ENCODE results near the gene FBXO7.
"Not testable (repeated sequence)": the region's sequence is repeated elsewhere in the genome, so short reads cannot be mapped to it uniquely, and the experiment has no call there.

FBXO7 gene

DNA sequence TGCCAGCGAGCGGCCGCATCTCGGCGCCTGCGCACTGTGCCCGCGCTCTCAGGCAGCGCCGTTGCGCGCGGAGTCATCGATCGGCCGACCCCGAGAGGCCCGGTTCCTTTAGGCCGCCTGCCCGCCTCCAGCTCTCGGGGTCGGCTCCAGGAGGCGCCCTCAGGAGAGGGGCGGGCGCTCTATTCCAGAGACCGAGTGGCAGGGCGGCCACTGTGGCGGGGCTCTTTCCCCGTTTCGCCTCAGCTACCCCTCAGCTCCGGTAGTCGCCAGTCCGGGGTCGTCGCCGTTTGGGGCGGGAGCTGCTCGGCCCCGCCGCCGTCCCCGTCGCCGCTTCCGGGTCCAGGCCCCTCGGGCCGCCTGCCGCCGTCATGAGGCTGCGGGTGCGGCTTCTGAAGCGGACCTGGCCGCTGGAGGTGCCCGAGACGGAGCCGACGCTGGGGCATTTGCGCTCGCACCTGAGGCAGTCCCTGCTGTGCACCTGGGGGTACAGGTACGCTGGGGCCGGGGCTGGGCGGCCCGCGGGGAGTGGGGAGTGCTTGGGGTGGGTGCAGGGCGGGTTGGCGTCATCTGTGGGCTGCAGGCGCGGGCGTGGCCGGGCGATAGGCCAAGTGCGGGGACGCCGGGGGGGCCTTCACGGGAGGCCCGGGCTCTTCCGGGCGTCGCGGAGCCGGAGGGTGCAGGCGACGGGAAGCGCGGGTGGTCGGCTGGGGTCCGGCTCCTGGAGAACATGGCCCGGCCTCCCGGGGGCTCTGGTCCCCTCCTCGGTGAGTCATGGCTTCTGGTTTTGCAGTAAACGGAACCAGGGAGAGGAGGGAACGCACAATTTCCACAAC lies at the start of gene FBXO7:
FBXO7 (plus strand) TSS at position 177 of the 833 bp plus-strand sequence; CDS start at position 369, 192 bp downstream.
- DNase-seq, result peak; percentile 55 to 79 (median 66)

DNA sequence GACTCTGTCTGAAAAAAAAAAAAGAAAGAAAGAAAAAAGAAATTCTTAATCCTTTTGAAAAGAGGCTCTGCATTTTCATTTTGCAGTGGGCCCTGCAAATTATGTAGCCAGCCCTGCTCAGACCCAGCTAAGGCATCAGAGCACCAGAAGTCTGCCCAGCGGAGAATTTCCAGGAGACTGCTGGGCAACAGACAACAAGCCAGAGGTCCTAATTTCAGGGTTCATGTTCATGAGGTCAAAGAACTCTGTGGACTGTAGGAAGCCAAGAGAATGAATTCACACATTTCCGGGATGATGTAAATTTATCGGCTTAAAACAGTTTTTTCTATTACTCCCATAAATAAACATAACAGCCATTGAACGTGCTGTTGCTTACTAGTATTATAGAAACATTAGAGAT lies 47.7 kb upstream of the FBXO7 start:
- no peak for DNase-seq

DNA sequence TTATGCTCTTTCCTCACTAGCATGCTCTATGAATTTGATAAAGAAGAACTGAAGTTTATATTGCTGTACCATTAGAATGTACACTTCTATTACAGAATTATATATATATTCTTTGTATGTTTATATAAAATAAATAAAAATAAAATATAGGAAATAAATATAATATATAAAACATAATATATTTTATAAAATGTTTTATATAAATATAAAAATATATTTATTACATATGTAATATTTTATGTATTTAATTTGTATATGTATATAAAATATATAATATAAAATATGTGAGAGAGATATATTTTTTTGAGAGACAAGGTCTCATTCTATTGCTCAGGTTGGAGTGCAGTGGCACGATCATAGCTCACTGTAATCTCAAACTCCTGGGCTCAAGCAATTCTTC lies 44.3 kb upstream of the FBXO7 start:
- DNase-seq, result no peak

DNA sequence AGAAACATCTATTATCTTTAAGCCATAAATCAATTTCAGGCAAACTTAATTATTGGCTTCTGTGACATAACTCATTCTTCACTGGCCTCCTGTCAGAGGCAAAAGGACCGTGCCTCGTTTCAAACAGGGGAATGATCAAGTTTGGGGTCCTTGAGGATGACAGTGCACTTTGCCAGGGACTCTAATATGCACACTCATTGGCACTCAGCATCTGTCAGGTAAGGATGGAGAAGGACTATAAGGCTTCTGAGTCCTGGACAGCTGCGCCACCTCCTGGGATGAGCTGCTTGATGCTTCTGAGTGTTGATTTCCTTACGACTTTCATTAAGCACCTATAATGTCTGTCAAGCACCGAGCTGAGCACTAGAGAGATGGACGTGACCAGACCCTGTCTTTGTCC lies 30.5 kb upstream of the FBXO7 start:
- DNase-seq, result no peak

DNA sequence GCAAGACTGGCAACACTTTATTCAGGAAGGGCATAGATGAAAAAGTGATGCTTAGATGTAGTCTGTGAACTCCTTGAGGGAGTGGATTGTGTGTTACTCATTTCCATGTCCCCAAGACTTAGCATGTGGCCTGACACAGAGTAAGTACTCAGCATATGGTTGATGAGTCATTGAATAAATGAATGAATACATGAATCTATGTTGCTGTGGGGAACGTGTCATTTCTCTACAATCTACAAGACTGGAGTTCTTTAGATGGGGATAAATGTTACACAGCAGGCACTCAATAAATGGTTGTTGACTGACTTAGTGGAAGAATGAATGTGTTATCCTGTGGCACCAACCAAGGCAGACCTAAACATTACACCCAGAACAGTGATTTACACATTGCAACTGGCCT lies 28.3 kb upstream of the FBXO7 start:
- no peak for DNase-seq

DNA sequence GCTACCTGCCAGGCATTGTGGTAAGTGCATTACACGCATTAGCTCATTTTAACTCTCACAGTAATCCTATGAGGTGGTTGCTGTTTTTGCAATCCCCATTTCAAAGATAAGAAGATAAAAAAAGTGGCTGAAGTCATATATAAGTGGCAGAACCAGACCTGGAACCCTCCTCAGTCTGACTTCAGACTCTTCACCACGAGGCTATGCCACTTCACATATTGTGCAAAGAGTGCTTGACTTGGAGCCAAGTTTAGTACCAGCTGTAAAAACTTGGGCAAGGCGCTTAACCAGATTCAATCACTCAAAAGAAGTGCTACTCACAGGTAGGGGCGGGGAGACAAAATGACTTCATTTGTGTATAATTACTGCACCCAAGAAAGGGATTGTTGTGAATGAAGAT lies 25.6 kb upstream of the FBXO7 start:
- DNase-seq, result no peak

DNA sequence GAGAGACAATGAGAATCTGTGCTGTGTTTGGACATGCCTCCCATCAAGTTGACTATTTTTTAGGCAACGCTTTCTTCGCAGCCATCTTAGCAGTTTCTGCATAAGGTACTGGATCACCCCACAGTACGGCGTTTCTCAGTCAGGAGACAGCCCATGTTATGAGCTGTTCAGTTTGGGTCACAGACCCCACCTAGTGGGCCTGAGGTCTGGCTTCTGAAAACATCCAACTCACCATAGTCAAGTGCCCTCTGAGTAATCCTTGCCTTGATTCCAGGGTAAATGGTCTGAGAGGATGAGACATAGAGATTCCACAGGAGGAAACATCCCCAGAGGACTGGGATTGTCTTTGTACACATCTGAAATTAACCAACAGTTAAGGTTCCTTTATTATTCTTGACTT lies 17.6 kb upstream of the FBXO7 start:
- no peak for DNase-seq

DNA sequence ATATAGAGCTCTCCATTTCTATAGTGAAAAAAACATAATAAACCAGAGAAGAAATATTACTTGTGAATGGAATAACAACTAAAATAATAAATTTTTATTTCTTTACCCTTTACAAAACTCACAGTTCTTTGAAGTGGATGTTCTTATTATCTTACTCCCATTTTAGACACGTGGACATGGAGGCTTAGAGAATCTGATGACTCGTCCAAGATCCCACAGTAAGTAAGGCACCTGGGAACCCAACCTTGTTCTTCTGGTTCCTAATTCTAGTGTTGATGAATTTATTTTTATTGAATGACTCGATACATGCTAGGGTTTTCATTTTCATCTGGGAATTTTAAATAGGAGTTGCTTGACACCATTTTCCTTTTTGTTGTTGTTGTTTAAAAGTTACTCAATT lies 12.2 kb upstream of the FBXO7 start:
- DNase-seq, result no peak

DNA sequence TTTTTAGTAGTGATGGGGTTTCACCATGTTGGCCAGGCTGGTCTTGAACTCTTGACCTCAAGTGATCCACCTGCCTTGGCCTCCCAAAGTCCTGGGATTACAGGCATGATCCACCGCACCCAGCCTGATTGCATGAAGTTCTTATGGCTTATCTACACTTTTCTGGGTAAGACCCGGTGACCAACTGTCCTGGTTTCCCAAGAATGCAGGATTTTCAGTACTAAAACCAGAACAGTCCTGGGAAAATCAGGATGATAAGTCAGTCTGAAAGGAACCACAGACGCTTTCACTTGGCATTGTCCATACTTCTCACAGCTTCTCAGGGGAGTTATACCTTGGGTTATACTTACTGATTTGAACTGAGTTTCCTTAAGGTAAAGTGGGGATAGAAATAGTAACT lies 8.9 kb upstream of the FBXO7 start:
- no peak for DNase-seq

DNA sequence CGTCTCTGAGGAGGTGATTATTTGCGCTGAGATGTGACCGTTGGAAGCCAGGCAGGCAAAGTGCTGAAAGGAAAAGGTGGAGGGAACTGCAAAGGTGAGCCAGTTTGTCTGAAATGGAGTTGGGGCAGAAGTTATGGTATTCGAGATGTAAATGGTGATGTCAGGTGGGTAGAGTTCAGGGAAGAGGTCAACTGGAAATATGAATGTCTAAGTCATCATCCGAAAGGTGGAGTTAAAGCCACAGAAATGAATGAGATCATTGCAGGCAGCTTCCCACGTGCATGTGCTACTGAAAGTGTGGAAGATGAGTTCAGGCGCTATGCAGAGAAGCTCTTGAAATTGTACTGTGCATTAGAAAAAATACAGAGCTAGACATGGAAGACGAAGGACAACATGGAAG lies 8.1 kb upstream of the FBXO7 start:
- DNase-seq, result no peak

DNA sequence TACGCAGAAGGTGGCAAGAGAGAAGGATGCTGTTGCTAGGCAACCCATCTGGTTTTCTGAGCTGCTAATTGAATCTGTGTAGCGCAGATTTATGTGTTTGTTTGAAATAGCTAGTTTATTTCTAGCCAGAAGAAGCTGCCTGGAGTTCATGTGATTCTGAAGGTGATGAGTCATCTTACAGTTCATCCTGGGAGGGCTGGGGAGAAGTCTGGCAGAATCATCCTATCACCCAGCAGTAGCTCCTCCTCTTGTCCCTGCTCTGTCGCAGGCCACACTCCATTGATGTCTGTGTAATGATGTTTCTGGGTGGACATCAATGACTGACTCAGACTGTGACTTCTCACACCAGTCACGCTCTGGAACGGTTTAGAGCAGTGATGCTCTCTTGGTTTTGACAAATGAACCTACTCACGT lies 4.8 kb upstream of the FBXO7 start:
- no peak for DNase-seq

DNA sequence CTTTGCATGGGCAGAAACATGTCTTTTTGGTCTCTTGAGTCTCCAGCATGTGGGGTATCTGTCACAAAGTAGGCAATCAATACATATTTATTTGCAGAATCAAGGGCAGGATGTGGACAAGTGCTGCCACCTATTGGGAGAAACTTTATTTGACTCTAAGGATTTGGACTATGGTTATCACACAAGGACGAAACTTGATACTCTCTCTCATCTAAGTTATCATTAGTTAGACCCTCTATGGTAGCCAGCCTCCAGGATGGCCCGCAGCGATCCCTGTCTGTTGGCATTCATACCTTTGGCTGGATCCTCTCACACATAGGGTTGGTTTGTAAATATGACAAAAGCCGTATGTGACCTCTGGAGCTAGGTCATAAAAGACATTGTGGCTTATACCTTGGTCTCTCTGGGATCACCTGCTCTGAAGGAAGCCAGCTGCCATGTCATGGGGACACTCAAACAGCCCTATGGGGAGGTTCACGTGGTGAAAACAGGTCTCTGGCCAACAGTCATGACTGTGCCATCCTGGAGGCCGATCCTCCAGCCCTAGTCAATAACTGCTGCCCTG lies 1.1 kb upstream of the FBXO7 start:
- peak in 2 of 4 experiments; percentile 2 to 4 for DNase-seq

DNA sequence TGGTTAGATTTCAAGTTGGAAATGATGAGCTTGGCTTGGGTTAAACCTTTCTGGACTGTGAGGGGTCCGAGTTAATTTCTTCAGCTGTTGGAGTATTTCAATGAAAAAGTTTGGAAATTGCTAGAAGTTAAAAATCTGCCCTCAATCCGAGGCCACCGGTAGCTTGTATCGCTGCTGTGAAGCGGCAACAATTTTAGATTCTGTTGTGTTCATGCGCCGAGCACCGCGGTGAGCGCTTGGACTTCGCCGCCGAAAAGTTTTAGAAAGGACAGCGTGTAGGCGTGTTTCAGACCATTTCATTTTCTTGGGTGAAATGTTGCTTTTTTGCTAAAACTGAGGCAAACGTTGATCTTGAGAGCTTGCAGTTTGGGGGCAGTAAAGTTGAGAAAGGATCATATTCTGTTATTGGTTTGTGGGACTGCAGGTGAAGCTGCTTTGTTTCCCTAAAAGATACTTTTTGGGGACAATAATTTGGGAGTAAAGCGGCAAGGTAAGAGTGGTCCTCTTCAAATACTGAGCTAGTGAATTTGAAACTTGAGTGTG lies 928 bp downstream of the FBXO7 start:
- DNase-seq, result peak in 2 of 4 experiments; percentile 5 to 26

DNA sequence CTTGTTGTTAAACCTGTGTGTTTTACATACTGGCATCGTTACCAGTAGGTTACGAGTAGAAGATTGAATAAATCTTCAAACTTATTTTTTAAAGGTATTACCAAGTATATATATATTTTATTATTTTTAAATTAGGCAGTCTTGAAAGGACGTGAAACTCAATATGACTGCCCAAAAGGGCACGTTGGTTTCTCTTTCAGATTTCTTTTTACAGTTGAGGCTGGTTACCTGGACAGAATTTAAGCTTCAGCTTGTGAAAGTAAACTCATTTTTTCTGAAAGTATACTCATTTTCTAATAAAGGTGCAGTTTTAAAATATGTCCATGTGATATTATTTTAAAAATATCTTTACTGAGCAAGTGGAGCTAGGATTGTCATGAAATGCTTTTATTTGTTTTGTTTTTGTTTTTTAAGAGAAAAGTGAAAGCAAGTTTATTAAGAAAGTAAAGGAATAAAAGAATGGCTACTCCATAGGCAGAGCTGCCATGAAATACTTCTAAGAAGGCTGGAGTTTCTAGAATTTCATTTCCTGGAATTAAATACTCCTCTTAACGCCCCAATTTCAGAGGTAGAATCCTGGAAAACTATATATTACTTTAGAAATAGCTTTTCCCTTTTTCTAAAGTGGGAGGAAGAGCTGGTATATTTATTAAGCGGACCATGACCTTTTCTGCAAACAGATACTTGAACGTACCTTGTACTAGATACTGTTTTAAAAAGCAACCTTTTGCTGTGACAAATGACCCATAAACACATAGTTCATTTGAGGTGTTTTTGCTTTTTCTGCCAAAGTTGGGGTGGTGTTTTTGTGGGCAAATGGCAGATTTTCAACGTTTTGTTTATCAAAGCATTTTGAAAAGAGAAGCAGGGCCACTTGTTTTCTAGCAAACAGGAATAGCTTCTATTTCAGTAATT lies 1.9 kb downstream of the FBXO7 start:
- no peak for DNase-seq

DNA sequence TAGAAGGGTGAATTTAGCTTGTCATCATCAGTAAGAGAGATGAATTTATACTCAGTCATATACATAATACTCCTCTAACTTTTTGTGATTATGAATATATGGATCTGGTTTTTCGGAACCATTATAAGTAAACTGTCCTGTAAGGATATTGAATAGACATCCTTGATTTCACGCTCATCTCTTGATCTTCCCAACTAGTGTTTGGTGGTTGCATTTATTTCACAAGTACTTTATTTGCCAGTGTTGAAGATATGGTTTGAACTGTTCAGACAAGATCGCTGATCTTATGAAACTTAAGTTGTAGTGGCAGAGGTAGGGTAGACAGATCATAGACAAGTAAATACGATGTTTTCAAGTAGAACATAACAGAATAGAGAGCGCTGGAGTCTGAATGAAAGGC lies 3.0 kb downstream of the FBXO7 start:
- DNase-seq, result no peak

DNA sequence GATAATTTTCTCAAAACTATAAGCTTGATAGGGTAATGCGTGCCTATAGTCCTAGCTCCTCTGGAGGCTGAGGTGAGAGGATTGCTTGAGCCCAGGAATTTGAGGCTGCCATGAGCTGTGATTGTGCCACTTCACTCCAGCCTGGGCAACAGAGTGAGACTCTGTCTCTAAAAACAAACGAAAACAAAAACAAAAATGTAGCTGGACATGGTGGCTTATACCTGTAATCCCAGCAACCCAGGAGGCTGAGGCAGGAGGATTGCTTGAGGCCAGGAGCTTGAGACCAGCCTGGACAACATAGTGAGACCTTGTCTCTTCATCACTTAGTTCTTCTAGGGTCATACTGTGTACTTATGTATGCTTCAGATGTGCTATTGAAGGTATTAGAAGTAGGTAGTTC lies 3.9 kb downstream of the FBXO7 start:
- DNase-seq, result not testable (repeated sequence)

DNA sequence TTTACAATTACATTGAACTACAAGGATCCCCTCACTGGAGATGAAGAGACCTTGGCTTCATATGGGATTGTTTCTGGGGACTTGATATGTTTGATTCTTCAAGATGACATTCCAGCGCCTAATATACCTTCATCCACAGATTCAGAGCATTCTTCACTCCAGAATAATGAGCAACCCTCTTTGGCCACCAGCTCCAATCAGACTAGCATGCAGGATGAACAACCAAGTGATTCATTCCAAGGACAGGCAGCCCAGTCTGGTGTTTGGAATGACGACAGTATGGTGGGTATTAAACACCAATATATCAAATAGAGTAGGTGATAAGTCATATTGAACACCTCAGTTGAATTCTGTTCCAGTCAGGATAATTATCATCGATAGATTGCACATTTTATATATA lies 4.4 kb downstream of the FBXO7 start:
- no peak for DNase-seq

DNA sequence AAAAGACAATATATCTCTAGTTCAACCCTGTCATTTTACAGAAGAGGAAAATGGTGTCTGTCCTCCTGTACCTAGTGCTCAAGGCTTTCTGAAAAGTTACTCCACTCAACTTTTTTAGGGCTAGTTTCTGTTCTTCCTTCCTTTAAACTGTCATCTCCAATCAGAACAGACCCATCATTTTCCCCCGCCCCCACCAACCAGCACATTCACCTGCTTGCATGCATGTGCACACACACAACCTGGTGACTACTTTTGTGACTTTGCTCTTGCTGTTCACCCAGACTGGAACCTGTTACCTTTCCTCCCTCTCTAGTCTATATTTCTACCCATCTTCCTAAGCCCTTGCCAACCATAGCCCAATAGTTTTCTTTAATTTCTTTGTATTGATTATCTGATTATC lies 5.6 kb downstream of the FBXO7 start:
- no peak for DNase-seq

DNA sequence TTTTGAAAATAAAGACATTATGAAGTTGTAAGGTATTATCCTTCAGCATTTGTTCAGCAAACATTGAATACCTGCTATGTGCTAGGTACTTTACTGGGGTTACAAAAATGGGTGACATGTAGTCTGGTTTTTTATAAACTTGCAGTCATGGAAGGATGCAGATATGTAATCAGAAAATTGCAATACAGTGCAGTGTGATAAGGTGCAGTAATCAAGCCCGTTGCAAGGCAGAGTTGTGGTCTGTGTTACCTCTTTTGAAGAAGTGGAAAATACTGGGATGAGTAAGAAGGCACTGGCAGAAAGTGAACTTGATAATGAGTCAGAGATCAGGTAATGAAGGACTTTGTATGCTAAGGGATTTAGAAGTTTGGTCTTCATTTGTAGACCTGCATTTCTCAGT lies 8.1 kb downstream of the FBXO7 start:
- DNase-seq, result no peak

DNA sequence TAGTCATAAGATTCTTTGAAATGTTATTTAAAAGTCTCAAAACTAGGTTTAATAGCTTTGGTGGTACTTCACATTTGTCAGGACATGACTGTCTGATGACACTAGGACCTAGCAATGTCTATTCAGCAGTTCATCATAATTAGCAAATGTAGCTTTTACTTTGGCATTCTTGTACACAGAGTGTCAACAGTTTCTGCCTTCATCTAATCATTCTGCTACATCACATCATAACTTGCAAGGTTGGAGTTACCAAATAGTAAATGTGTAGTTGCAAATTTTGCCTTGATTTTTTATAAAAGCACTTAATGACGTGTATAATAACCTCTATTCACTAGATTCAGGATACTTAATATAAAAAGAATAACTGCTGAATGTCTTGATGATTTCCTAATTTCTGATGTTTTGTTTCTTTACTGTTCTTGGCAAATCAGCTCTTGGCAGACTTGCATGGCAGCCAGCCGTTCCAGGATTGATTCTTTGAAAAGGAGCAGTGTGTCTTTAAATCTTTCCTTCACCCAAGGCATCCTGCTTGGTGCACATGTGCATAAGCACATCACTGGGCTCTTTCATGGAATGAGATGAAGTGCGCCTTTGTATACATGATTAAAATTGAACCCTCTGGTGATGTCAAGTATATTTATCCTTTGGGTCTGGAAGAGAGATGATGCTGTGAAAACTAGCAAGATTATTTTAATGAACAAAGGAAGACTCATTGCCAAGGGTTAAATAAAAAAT lies 12.2 kb downstream of the FBXO7 start:
- DNase-seq, result no peak

DNA sequence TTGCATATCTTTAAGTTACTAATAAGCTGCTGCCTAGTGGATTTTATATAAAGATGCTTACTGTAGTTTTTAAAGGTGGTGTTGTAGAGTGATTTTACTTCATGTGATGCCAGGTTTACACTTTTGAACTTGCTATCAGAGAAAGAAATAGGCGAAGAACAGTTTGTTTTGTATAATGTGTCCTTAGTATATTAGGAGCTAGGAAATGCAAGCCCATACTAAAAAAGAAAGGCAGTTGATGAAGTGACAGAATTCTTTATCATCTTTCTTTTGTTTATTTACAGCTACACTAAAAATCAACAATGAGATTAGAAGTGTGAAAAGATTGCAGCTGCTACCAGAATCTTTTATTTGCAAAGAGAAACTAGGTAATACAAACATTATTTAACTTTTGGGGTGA lies 12.8 kb downstream of the FBXO7 start:
- DNase-seq, result no peak

DNA sequence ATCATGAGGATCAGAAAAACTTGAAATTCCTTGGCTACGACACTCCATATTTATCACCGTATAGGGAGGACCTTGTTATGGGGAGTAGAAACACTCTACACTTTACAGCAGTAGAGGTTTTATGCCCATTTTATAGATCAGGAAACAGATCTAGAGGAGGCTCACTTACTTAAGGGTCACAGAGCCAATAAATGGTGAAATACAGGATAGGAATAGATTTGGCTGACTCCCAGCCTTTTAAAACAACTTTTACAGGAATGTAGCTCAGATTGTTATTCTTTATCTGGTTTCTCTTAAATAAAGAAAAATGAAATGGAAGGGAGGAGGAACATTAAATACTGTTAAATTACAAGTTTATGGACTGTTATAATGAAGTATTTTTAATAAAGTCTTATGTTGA lies 14.8 kb downstream of the FBXO7 start:
- no peak for DNase-seq

DNA sequence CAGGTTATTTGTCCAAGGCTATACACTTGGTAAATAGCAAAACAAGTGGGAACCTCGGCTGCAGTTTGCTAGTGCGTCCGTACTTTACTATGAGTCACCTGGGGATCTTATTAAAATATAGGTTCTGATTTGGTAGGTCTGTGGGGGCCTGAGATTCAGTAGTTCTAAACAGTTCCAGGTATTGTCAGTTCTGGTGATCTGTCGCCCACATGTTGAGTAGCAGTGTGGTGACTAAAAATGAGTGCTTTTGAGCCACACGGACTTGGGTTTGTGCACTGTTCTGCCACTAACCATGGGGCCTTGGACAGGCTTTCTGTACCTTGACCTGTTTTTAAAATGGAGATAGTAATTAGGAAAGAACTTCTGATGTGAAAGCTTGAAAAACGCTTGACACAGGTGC lies 15.7 kb downstream of the FBXO7 start:
- no peak for DNase-seq
